Spleen (tissue), 13 donors: ENCODE measurements around the gene KCNQ4. TPM values are rescaled to one million over a fixed set of nuclear protein-coding genes. Genes with fewer than 3 reads are reported as not detected.

ENCODE experiments used
- DNase-seq: peaks from one replicate; pipeline ENCODE4 v3.0.0-alpha.2; 2020
- H3K27ac ChIP-seq, 8 donors: fragments of 200-600 bp; sonication (generic) in 7 of 8; 1 replicate in 4 of 8; 2 replicates in 4 of 8; pipeline versions ENCODE4 v1.5.0 to v1.8.0; 2016 to 2021; ENCODE audit warnings: inconsistent platforms in 4 of 8, mild to moderate bottlenecking in 4 of 8, moderate library complexity in 1 of 8
- H3K27me3 ChIP-seq, 7 donors: fragments of 200-600 bp; sonication (generic) in 6 of 7; replicated peaks in 1 of 7; 1 replicate in 4 of 7; 2 replicates in 3 of 7; pipeline versions ENCODE4 v1.5.0 to v1.8.0; 2016 to 2021; ENCODE audit warnings: inconsistent platforms in 3 of 7, mild to moderate bottlenecking in 1 of 7
- H3K36me3 ChIP-seq, 6 donors: fragments of 200-600 bp; sonication (generic) in 5 of 6; 1 replicate in 4 of 6; 2 replicates in 2 of 6; pipeline versions ENCODE4 v1.5.0 to v1.8.0; 2016 to 2021; ENCODE audit warnings: inconsistent platforms in 2 of 6
- H3K4me1 ChIP-seq, 6 donors: fragments of 200-600 bp; sonication (generic) in 5 of 6; 1 replicate in 3 of 6; 2 replicates in 3 of 6; pipeline versions ENCODE4 v1.5.0 to v1.8.0; 2016 to 2021; ENCODE audit warnings: inconsistent platforms in 3 of 6
- H3K4me3 ChIP-seq, 8 donors: fragments of 200-600 bp; sonication (generic) in 7 of 8; 1 replicate in 4 of 8; 2 replicates in 4 of 8; pipeline versions ENCODE4 v1.5.0 to v1.8.0; 2016 to 2021; ENCODE audit warnings: inconsistent platforms in 4 of 8, mild to moderate bottlenecking in 4 of 8, moderate library complexity in 2 of 8
- H3K9me3 ChIP-seq, 8 donors: fragments of 200-600 bp; sonication (generic) in 7 of 8; 1 replicate in 4 of 8; 2 replicates in 4 of 8; pipeline versions ENCODE4 v1.5.0 to v1.8.0; 2016 to 2021; ENCODE audit warnings: inconsistent platforms in 4 of 8
- POLR2A ChIP-seq, 3 donors: fragments of 450-650 bp; IDR thresholded peaks; one replicate each; pipeline ENCODE4 v1.5.1; 2017; ENCODE audit warnings: antibody characterized with exemption in 3 of 3, mild to moderate bottlenecking in 1 of 3
- POLR2AphosphoS5 ChIP-seq, 3 donors: sonication (generic); formaldehyde crosslinking; IDR thresholded peaks; one replicate each; pipeline ENCODE4 v1.5.1; 2017; ENCODE audit warnings: antibody characterized with exemption in 3 of 3
- WGBS, 5 donors: extraction: QIAGEN DNeasy Blood & Tissue Kit in 3 of 5; methylation state at CpG; one replicate each; pipeline versions ENCODE4 v1.1.5 to v1.1.7; 2013 to 2018; 5-methylcytosine and 5-hydroxymethylcytosine counted together
- intact Hi-C: fragments of 100-400 bp; cut with DNase I; formaldehyde crosslinking; loops from one replicate; pipeline ENCODE4 v1.15.0; 2023; ENCODE audit warnings: low total_unique reads
- long read RNA-seq, 2 donors: transcript quantifications; one replicate each; lab custom pipeline, GENCODE V29; 2026
- polyA plus RNA-seq, 3 donors: library from polyadenylated mRNA; stranded (reverse); fragments of 200-250 nt; gene quantifications; one replicate each; pipeline ENCODE4 v1.2.1, GENCODE V29; 2013
- total RNA-seq, 7 donors: library from RNA; depleted of rRNA in 3 of 7; stranded (reverse); fragments of >200 nt in 3 of 7; fragmentation: NEBNext Ultra II Directional in 4 of 7; extraction: Animal tissue kit (Norgen Biotek cat#: 25700) in 4 of 7; gene quantifications; one replicate each; pipeline versions ENCODE4 v1.1.0 to v1.2.1, GENCODE V29; 2016 to 2021
- TF ChIP-seq, protein P1 (sequence below), 11 experiments: fragments of 200-600 bp in 7 of 11; fragments of 450-650 bp in 4 of 11; sonication (generic) in 4 of 11; IDR thresholded peaks in 8 of 11; conservative IDR thresholded peaks in 3 of 11; 1 replicate in 7 of 11; 2 replicates in 4 of 11; pipeline versions ENCODE4 v1.4.0 to v1.8.0; 2016 to 2021; ENCODE audit warnings: antibody characterized with exemption in 11 of 11, inconsistent platforms in 4 of 11, mild to moderate bottlenecking in 1 of 11
- donor health status: healthy with polysubstance abuse.
- donor health status: DM: no; HTN: no; CAD: no; lungs with moderate emphysema.
- donor health status: DM: no; HTN: no; CAD: no.
- donor health status: Bipolar disorder and iron deficiency.
- donor health status: healthy.
- donor health status: DM: no; HTN: no; CAD: no.
- donor health status: DM: yes; HTN: yes; CAD: no.

KCNQ4 gene
- total RNA-seq (under 1 TPM; 0.14 to 0.54 (median 0.26) TPM), polyA plus RNA-seq (under 1 TPM; 0.09 to 0.28 (median 0.19) TPM)
- long read RNA-seq, donor 1, result 0 reads
- long read RNA-seq, donor 2, result 0 reads

DNA sequence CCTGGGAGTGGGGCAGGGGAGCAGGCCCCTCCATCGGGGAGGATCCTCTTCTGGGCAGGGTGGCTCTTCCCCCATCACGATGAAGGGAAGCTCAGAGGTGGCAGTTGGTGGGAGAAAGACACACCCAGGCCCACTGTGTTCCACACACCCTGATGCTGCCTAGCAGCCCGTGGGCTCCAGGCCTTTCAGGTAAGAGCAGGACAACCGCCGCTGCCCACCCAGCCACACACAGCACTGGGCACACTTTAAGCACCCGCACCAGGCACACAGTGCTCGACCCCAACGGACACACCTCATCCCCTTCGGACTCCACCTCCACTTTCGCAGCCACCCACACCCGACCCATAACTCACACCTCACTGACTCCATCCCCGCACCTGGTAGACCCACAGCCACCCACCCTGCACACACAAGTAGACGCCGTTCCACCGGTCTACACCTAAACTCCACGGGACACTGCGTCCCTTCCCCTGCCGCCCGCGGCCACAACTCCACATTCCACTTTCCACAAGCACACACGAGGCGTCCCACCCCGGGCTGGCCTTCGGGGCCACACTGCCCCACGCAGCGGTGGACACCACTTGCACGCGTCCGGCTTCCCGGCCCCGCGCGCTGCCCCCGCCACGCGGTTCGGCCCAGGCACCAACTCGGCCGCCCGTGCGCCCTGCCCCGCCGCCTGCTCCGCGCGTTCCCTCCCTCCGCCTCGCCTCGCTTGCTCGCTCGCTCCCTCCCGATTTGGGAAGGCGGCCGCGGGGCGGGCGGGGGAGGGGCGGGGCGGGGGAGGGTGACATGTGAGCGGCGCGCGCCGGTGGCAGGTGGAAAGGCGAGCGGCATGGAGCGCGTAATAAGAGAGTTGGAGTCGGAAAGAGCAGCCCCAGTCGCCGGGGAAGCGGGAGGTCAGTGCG lies at the start of gene KCNQ4:
KCNQ4 (plus strand) TSS at position 787 of the 905 bp plus-strand sequence. CDS start 307 bp downstream, outside the sequence.
- TF ChIP-seq POLR2AphosphoS5 (IDR thresholded peaks at IDR 0.05) (peak in 2 of 3 donors; percentile 12 to 30), POLR2A (IDR thresholded peaks at IDR 0.05) (no peak)
- TF ChIP-seq, protein P1, sequence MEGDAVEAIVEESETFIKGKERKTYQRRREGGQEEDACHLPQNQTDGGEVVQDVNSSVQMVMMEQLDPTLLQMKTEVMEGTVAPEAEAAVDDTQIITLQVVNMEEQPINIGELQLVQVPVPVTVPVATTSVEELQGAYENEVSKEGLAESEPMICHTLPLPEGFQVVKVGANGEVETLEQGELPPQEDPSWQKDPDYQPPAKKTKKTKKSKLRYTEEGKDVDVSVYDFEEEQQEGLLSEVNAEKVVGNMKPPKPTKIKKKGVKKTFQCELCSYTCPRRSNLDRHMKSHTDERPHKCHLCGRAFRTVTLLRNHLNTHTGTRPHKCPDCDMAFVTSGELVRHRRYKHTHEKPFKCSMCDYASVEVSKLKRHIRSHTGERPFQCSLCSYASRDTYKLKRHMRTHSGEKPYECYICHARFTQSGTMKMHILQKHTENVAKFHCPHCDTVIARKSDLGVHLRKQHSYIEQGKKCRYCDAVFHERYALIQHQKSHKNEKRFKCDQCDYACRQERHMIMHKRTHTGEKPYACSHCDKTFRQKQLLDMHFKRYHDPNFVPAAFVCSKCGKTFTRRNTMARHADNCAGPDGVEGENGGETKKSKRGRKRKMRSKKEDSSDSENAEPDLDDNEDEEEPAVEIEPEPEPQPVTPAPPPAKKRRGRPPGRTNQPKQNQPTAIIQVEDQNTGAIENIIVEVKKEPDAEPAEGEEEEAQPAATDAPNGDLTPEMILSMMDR (IDR thresholded peaks at IDR 0.05 in 8 of 11, conservative IDR thresholded peaks at IDR 0.05 in 3 of 11), result no peak
- H3K27ac ChIP-seq, result no peak within 1 kb of the TSS

DNA sequence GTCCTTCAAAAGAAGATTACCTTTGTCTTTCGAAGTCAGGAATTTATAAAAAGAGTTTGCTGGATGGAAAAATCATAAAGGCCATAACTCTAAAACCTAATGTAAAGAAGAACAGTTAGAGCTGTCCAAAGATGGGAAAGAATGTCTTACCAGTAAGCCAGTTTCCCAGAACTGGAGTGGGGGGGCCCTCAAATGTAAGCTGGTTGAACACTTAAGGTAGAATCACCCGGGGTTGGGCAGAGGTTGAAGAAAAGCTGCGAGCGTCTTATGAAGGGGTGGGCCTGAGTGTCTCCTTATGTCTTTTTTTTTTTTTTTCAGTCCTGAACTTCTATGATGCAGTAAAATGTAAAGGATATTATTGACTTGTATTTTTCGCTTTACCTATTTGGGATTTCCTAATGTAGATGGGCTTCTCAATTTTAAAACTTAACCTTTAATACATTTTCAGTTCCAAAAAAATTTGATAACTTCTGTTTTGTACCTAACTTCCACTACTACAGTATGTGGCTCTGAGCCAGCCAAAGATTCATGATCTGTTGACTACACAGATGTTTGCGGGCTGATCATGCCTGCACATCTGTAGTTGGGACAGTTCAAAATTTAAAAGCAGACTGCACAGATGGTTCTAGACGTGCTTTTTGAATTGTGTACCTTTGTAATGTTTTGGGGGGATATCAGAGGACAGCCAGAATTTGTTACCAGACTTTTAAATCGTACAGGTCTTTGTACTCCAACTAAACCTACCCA lies 48.5 kb upstream of the KCNQ4 start:
- intact Hi-C loops, result no loop called here
- H3K9me3 ChIP-seq, result no peaks in the 10 kb centered on the region
- H3K27ac ChIP-seq, result no peak overlapping the region
- WGBS, 5 donors, result 88 to 94% (median 92%) methylated on average over 8 of the region's 8 CpGs
- no peak for DNase-seq
- TF ChIP-seq POLR2A (IDR thresholded peaks at IDR 0.05) (no peak), POLR2AphosphoS5 (IDR thresholded peaks at IDR 0.05) (no peak)
- TF ChIP-seq, protein P1 (IDR thresholded peaks at IDR 0.05 in 8 of 11, conservative IDR thresholded peaks at IDR 0.05 in 3 of 11), result no peak
- peaks cover 0 to 24% (median 16%) of the 10 kb centered on the region in 6 donors for H3K36me3 ChIP-seq
- H3K4me1 ChIP-seq, result peaks cover 0 to 53% (median 18%) of the 10 kb centered on the region in 6 donors
- no peak overlapping the region for H3K4me3 ChIP-seq
- H3K27me3 ChIP-seq, result no peaks in the 10 kb centered on the region

More for the DNA sequence above, at the start of gene KCNQ4:
- peaks cover 0 to 8% (median 0%) of the 10 kb centered on the region in 6 donors for H3K36me3 ChIP-seq
- intact Hi-C loops, result no loop called here
- no peaks in the 10 kb centered on the region for H3K9me3 ChIP-seq
- DNase-seq, result peak; percentile 74
- 3 to 10% (median 4%) methylated on average over 35 to 73 of the region's 73 CpGs for WGBS, 5 donors
- peaks cover 0 to 47% (median 22%) of the 10 kb centered on the region in 7 donors for H3K27me3 ChIP-seq
- H3K4me3 ChIP-seq, result peak within 1 kb of the TSS; percentile 23 to 71 (median 44)
- peaks cover 7 to 31% (median 22%) of the 10 kb centered on the region in 6 donors for H3K4me1 ChIP-seq

DNA sequence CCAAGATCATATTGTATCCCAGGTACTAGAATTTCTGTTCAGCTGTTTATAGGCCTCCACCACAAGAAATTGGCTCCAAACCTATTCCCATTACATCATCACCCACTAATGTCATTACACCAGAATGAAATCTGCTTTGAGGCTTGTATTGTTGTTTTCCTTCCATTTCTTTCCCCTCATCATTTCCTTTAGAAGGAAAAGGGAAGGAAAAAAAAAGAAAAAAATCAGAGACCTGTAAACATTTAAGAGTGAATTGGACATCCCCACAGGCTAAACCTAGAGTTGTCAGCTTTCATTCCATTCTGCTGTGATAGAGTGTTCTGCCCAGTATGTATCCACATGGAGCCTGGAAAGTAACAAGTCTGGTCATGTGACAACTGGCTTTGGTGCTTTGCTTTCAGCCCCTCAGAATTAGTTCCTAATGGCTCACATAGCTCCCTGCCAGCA lies 47.5 kb upstream of the KCNQ4 start:
- Histone ChIP-seq H3K4me1 (peaks cover 0 to 58% (median 22%) of the 10 kb centered on the region in 6 donors), H3K27ac (no peak overlapping the region), H3K9me3 (no peaks in the 10 kb centered on the region), H3K36me3 (peaks cover 0 to 31% (median 21%) of the 10 kb centered on the region in 6 donors), H3K27me3 (no peaks in the 10 kb centered on the region), H3K4me3 (no peak overlapping the region)
- intact Hi-C loops, result no loop called here
- no peak for DNase-seq
- TF ChIP-seq POLR2AphosphoS5 (IDR thresholded peaks at IDR 0.05) (no peak), POLR2A (IDR thresholded peaks at IDR 0.05) (no peak)
- TF ChIP-seq, protein P1 (IDR thresholded peaks at IDR 0.05 in 8 of 11, conservative IDR thresholded peaks at IDR 0.05 in 3 of 11), result no peak
